Motor neuron (in vitro differentiated cells): Measurements from ENCODE around the gene HAVCR2. TPM values are rescaled to one million over a fixed set of nuclear protein-coding genes. Genes with fewer than 3 reads are reported as not detected.
A peak's percentile ranks its signal among the peaks of the same experiment; 100 is the strongest.
"Not testable (repeated sequence)": the region's sequence is repeated elsewhere in the genome, so short reads cannot be mapped to it uniquely, and the experiment has no call there.

Experiments used
- ATAC-seq, 8 experiments: fragments of 200-7000 bp; cut with Tn5 transposase; replicated peaks in 6 of 8; 2 replicates each; pipeline ENCODE4 v1.8.0; 2021; ENCODE audit warnings: mild to moderate bottlenecking in 8 of 8, moderate library complexity in 8 of 8
- H3K27ac ChIP-seq, 2 donors: fragments of 250-450 bp; sonication (Bioruptor Pico); 2 replicates each; pipeline ENCODE4 v1.9.0; 2021; ENCODE audit warnings: antibody characterized with exemption in 2 of 2, mild to moderate bottlenecking in 2 of 2, moderate library complexity in 1 of 2
- H3K4me1 ChIP-seq, 2 donors: fragments of 250-450 bp; sonication (Bioruptor Pico); replicated peaks in 1 of 2; 2 replicates each; pipeline ENCODE4 v1.6.1; 2021; ENCODE audit warnings: antibody characterized with exemption in 2 of 2, mild to moderate bottlenecking in 2 of 2, moderate library complexity in 1 of 2
- H3K4me3 ChIP-seq, 5 donors: fragments of 250-450 bp; sonication (Bioruptor Pico); 2 replicates each; pipeline ENCODE4 v1.9.0; 2021; ENCODE audit warnings: antibody characterized with exemption in 5 of 5, mild to moderate bottlenecking in 5 of 5, moderate library complexity in 4 of 5
- WGBS, 10 experiments: fragments of 450-650 bp; shearing (Covaris generic); methylation state at CpG; one replicate each; pipeline ENCODE4 v1.0.0; 2022; 5-methylcytosine and 5-hydroxymethylcytosine counted together
- in situ Hi-C, 9 experiments: fragments of 400-800 bp; cut with MboI; loops; one replicate each; pipeline ENCODE4 v1.15.0; 2021; ENCODE audit warnings: low sequenced_read_pairs in 9 of 9, low pct_unique_long_range_greater_than_20kb in 2 of 9; ENCODE audit not compliant: unreplicated experiment in 9 of 9
- total RNA-seq, 8 experiments: library from RNA; unstranded; fragments of 300-600 nt; gene quantifications; 2 replicates each; pipeline versions ENCODE4 v1.2.3 to v1.2.4, GENCODE V29; 2022

HAVCR2 gene
- total RNA-seq, 8 experiments from 2014 or later, result 0.10 to 1.3 (median 0.25) TPM; not detected in 1

DNA sequence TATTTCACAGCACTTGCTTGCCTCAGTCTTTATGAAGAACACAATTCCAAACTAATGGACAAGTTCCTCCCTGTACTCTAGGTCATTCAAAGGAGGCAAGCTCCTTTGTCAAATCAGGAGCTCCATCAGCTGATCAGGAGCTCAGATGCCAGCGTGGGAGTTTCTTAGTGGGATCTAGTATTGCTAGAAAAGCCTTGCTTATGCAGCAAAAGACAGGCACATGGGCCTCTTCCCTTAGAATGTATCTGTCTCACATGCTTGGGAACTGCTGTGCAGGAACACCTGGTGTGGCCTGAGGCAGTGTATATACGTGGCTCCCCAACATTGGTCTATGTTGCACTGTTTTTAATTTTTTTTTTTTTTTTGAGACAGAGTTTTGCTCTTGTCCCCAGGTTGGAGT lies 28.6 kb downstream of the HAVCR2 start:
- in situ Hi-C loops, result no loop called here
- H3K27ac ChIP-seq, result no peak overlapping the region
- no peaks in the 10 kb centered on the region for H3K4me1 ChIP-seq
- H3K4me3 ChIP-seq, result no peak overlapping the region
- WGBS, 10 experiments, result 20 to 88% (median 60%) methylated on average over 1 to 2 of the region's 2 CpGs; no CpG with 5 or more reads in 4 of the 10 experiments
- ATAC-seq, result no peak

DNA sequence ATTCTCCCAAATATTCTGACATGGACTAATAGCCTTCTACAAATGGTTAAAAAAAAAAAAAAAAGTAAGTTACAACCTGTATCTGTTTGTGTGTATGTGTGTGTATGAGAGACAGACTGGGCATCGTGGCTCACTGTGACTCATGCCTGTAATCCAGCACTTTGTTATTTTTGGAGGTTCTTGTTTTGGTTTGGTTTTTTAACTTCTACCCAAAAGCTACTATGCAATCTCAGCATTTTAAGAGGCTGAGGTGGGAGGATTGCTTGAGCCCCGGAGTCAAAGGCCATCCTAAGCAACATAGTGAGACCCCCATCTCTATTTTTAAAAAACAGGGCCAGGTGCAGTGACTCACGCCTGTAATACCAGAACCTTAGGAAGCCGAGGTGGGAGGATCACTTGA lies 32.3 kb downstream of the HAVCR2 start:
- no peak for ATAC-seq
- no peaks in the 10 kb centered on the region for H3K4me1 ChIP-seq
- no peak overlapping the region for H3K27ac ChIP-seq
- in situ Hi-C loops, result no loop called here
- WGBS, 10 experiments, result 0 to 100% (median 82%) methylated on average over 1 to 4 of the region's 4 CpGs
- no peak overlapping the region for H3K4me3 ChIP-seq

DNA sequence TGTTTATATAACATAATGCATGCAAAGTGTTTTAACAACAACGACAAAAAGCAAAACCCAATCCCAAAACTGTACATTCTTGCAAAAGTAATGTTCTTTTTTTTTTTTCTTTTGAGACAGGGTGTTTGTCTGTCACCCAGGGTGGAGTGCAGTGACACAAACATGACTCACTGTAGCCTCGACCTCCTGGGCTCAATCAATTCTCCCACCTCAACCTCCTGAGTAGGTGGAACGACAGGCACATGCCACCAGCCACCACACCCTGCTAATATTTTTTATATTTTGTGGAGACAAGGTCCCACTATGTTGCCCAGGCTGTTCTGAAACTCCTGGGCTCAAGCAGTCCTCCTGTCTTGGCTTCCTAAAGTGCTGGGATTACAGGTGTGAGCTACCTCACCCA lies 36.3 kb downstream of the HAVCR2 start:
- 0 to 83% (median 51%) methylated on average over 1 to 3 of the region's 3 CpGs; no CpG with 5 or more reads in 2 of the 10 experiments for WGBS, 10 experiments

DNA sequence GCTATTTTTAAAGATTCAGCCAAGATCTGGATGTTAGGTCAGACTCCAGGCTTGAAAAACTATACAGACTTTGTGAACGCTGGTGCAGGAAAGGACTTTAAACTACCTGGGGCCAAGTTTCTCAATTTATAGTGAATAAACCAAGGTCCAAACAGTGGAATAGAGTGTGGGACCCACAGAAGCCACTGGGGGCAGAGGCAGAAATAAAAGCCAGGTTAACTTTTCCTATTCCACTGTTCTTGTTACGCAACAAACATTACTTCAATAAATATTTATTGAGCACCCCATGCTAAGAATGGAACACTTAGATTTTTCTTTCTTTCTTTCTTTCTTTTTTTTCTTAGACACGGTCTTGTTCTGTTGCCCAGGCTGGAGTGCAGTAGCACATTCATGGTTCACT lies 38.9 kb downstream of the HAVCR2 start:
- ATAC-seq, result no peak
- H3K27ac ChIP-seq, result no peak overlapping the region
- 44 to 100% (median 80%) methylated on average over 1 to 3 of the region's 3 CpGs; no CpG with 5 or more reads in 1 of the 10 experiments for WGBS, 10 experiments
- H3K4me1 ChIP-seq, result no peaks in the 10 kb centered on the region
- in situ Hi-C loops, result no loop called here
- no peak overlapping the region for H3K4me3 ChIP-seq

More for the DNA sequence above, 36.3 kb downstream of the HAVCR2 start:
- Histone ChIP-seq H3K27ac (no peak overlapping the region), H3K4me3 (no peak overlapping the region), H3K4me1 (no peaks in the 10 kb centered on the region)
- ATAC-seq, result no peak
- in situ Hi-C loops, result no loop called here

DNA sequence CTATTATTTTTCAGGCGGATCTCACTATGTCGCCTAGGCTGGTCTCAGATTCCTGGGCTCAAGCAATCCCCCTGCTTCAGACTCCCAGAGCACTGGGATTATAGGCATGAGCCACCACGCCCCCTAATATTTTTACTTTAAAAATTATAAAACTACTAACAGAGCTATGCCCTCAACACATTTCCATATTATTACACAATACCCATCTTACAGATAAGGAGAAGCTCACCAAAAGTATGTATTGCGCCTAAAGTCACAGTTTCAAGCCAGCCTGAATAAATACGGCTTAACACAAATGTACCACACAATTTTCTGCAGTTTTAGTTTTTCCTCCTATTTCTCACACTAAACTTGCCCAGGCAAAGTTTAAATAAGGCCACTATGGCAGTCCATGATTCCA lies 40.1 kb downstream of the HAVCR2 start:
- ATAC-seq, result no peak
- H3K4me1 ChIP-seq, result no peaks in the 10 kb centered on the region
- 63 to 100% (median 84%) methylated on average over 2 to 5 of the region's 5 CpGs; no CpG with 5 or more reads in 2 of the 10 experiments for WGBS, 10 experiments
- in situ Hi-C loops, result no loop called here
- H3K27ac ChIP-seq, result no peak overlapping the region
- H3K4me3 ChIP-seq, result no peak overlapping the region

DNA sequence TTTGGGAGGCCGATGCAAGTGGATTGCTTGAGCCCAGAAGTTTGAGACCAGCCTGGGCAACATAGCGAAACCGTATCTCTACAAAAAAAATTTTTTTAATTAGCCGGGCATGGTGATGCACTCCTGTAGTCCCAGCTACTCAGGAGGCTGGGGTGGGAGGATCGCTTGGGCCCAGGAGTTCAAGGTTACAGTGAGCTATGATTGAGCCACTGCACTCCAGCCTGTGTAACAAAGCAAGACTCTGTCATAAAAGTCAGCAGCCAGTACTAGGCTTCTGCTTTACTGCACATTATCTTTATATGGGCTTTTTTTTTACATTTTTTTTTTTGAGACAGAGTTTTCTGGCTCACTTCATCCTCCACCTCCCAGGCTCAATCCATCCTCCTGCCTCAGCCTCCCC lies 40.5 kb downstream of the HAVCR2 start:
- in situ Hi-C loops, result no loop called here
- ATAC-seq, result no peak
- Histone ChIP-seq H3K4me1 (no peaks in the 10 kb centered on the region), H3K27ac (no peak overlapping the region), H3K4me3 (no peak overlapping the region)
- WGBS, 10 experiments, result 62 to 98% (median 77%) methylated on average over 1 to 5 of the region's 5 CpGs; no CpG with 5 or more reads in 6 of the 10 experiments

DNA sequence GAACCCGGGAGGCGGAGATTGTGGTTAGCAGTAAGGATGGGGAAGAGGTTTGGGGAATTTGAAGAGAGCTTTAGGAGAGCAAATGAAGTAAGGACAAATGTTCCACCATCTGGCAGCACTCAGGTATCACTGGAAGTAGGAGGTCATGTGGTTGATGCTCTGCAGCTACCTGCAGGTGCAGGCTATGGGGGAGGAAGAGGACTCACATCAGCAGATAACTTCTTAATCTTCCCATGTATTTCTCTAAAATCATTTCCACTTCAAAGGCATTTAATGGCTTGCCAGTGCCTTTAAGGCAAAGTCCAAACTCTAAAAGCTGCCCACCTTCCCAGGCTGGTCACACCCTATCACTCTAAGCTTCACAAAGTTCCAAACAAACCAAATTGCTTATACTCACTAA lies 41.8 kb downstream of the HAVCR2 start:
- in situ Hi-C loops, result no loop called here
- ATAC-seq, result no peak

DNA sequence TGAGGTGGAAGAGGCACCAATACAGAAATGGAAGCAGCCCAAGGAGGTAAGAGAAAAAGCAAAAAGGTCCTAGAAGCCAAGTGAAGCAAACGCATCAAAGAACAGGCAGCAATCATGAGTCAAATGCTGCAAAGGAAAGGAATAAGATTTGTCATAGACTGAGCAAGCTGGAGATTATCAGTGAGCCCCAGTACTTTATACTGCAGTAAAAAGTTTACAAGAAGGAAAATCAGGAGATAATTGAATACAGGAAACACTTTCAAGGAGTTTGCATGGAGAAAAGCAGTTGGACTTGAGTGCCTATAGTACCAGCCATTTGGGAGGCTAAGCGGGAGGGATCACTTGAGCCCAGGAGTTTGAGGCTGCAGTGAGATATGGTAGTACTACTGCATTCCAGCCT lies 42.8 kb downstream of the HAVCR2 start:
- Histone ChIP-seq H3K4me1 (no peaks in the 10 kb centered on the region), H3K4me3 (no peak overlapping the region), H3K27ac (no peak overlapping the region)
- ATAC-seq, result no peak
- WGBS, 10 experiments, result 0 to 100% (median 86%) methylated on average over 1 to 2 of the region's 2 CpGs
- in situ Hi-C loops, result no loop called here

More for the DNA sequence above, 41.8 kb downstream of the HAVCR2 start:
- WGBS, 10 experiments, result 0 to 67% (median 33%) methylated on average over 1 to 2 of the region's 2 CpGs; no CpG with 5 or more reads in 2 of the 10 experiments
- Histone ChIP-seq H3K27ac (no peak overlapping the region), H3K4me1 (no peaks in the 10 kb centered on the region), H3K4me3 (no peak overlapping the region)

DNA sequence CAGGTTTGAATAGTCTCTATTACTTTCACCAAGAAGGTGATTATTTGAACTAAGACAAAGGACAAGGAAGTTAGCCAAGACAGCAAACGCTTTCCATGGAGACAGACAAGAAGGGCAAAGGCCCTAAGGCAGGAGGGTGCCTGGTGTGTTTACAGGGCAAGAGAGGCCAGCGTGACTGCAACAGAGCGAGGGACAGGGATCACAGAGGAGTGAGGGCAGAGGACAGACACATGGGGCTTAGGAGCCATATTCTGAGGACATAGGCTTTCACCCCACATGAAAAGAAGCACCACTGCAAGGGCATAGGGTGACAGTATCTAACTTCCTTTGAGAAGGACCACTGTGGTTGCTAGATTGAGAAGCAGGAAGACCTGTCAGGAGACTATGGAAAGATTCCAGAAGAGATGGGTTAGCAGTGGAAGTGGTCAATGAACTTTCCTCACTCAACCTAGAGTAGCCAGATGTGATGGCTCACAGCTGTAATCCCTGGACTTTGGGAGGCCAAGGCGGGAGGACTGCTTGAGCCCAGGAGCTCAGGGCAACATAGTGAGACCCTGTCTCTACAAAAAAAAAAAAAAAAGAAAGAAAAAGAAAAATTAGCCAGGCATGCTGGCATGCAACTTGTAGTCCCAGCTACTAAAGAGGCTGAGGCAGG lies 44.9 kb downstream of the HAVCR2 start:
- Histone ChIP-seq H3K27ac (no peak overlapping the region), H3K4me3 (no peak overlapping the region), H3K4me1 (no peaks in the 10 kb centered on the region)
- 20 to 100% (median 79%) methylated on average over 1 to 4 of the region's 4 CpGs; no CpG with 5 or more reads in 1 of the 10 experiments for WGBS, 10 experiments
- no peak for ATAC-seq
- in situ Hi-C loops, result no loop called here

DNA sequence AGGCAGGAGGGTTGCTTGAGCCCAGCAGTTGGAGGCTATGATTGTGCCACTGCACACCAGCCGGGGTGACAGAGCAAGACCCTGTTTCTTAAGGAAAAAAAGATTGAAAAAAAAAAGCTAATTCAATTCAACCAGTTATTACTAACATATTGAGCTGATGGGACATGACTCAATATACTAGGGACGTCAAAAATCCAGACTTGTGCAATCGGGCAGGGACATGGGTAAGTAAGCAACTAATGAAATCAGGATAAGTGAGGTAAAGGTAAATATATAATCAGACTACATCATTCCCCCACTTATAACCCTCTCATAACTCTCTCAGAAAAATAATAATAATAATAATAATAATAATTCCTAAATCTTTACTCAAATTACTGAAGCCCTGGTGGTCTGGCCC lies 49.0 kb downstream of the HAVCR2 start:
- Histone ChIP-seq H3K4me1 (no peaks in the 10 kb centered on the region), H3K4me3 (no peak overlapping the region), H3K27ac (no peak overlapping the region)
- in situ Hi-C loops, result no loop called here
- ATAC-seq, result no peak
- 16 to 100% (median 83%) methylated on average over 1 to 3 of the region's 3 CpGs; no CpG with 5 or more reads in 2 of the 10 experiments for WGBS, 10 experiments

DNA sequence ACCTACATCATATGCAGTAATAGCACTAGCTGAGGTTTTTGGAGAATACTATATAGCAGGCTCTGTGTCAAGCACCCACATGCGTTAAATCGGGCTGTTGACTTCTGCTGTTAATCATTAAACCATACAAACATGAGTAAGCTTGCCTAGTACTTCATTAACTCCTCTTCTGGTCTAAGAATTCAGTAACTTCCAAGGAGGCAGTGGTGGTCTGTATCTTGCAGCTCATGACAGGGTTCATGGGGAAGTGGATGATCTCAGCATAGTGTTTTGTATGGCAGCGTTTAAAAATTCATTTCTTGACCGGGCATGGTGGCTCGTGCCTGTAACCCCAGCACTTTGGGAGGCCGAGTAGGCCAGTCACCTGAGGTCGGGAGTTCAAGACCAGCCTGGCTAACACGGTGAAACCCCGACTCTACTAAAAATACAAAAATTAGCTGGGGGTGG lies 49.7 kb downstream of the HAVCR2 start, which contains the start of gene HAVCR1:
Gene HAVCR1 (minus strand): TSS at position 24 of the 447 bp plus-strand sequence. CDS start 1,173 bp downstream, outside the sequence.
- in situ Hi-C loops, result no loop called here
- ATAC-seq, result no peak
- 14 to 90% (median 63%) methylated on average over 2 to 8 of the region's 9 CpGs; no CpG with 5 or more reads in 4 of the 10 experiments for WGBS, 10 experiments
- Histone ChIP-seq H3K4me1 (no peaks in the 10 kb centered on the region), H3K27ac (no peak within 1 kb of the TSS), H3K4me3 (no peak within 1 kb of the TSS)

DNA sequence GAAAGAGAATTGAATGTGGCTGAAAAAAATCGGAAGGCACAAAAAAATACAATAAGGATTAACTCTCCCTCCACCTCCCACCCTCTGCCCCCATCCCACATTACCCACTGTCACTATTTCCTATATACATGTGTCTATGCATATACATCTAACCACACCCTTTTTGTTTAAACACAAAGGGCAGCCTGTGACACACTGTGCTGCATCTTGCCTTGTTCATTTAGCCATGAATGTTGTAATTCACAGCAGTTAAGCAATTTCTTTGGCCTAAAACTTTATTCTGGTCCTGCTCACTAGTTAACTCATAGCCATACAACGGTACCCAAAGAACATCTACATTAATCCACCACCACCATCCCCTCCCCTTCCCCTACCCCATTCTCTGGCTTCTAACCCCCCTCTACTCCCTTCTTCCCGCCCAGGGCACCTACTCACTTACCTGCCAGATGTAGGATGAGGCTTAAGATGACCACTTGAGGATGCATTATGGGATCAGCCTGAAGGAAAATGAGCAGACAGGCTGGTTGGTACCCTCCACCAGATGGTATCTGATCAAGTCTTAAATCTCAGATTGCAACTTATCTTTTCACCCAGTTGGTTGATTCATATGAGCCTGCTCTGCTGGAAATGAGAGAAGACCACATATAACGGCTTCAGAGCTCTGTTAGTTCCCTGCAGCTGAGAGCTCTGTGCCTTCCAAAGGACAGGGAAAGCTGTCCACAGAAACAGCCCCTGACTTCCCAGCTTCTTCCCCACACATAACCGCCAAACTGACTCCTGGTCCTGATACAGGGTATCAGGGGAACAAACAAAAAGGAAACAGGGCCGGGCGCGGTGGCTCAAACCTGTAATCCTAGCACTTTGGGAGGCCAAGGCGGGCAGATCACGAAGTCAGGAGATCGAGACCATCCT lies 51.1 kb downstream of the HAVCR2 start:
- Histone ChIP-seq H3K4me3 (no peak overlapping the region), H3K27ac (no peak overlapping the region), H3K4me1 (no peaks in the 10 kb centered on the region)
- WGBS, 10 experiments, result 39 to 100% (median 78%) methylated on average over 1 to 8 of the region's 11 CpGs
- in situ Hi-C loops, result no loop called here
- peak in 1 of 8 experiments; percentile 73 for ATAC-seq

DNA sequence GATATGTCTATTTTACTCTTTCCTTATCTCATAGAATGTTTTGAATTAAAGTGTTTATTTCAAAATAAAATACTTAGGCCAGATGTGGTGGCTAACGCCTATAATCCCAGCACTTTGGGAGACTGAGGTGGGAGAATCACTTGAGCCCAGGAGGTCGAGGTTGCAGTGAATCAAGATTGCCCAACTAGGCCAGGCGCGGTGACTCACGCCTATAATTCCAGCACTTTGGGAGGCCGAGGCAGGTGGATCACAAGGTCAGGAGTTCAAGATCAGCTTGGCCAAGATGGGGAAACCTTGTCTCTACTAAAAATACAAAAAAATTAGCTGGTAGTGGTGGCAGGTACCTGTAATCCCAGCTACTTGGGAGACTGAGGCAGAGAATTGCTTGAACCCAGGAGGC lies 52.0 kb downstream of the HAVCR2 start:
- 40 to 100% (median 92%) methylated on average over 1 to 4 of the region's 6 CpGs; no CpG with 5 or more reads in 2 of the 10 experiments for WGBS, 10 experiments
- H3K27ac ChIP-seq, H3K4me1 ChIP-seq, ATAC-seq, in situ Hi-C loops, H3K4me3 ChIP-seq: not testable (repeated sequence)
